WTC11 (cell line): ENCODE results near the gene GRIN2A.

Experiments
- CTCF ChIP-seq: fragments of 200-600 bp; IDR thresholded peaks from 2 replicates; pipeline ENCODE4 v1.8.0; 2022; ENCODE audit warnings: antibody characterized with exemption
- RELA ChIP-seq: sonication (generic); formaldehyde crosslinking; IDR thresholded peaks from 2 replicates; pipeline ENCODE4 v1.8.1; 2022; ENCODE audit warnings: missing genetic modification reagents, mild to moderate bottlenecking, borderline replicate concordance
- TF ChIP-seq, protein P1 (sequence below): fragments of 250-450 bp; sonication (Bioruptor Pico); IDR thresholded peaks from 2 replicates; pipeline ENCODE4 v1.9.0; 2021; ENCODE audit warnings: moderate library complexity, mild to moderate bottlenecking, inconsistent platforms, borderline replicate concordance

DNA sequence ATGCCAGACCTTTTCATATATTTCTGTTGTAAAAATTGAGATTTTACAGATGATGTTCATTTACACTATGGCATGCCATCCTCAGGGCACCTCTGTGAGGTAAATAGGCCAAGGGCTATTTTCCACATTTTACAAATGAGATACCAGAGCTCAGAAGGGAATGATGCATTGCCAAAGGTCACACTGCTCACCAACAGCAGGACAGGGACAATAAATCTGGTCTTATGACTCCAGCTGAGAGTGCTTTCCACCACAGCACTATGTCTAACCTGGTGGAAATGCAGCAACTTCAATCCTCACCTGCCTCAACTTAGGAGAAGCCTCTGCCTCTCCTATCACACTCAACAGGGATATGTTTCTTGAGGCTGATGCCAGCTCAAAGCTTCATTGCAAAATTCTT lies 40.6 kb downstream of the GRIN2A start:
- no peak for TF ChIP-seq CTCF
- TF ChIP-seq, protein P1, sequence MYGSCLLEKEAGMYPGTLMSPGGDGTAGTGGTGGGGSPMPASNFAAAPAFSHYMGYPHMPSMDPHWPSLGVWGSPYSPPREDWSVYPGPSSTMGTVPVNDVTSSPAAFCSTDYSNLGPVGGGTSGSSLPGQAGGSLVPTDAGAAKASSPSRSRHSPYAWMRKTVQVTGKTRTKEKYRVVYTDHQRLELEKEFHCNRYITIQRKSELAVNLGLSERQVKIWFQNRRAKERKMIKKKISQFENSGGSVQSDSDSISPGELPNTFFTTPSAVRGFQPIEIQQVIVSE (CRISPR knock-in tag), result no peak
- TF ChIP-seq RELA (CRISPR knock-in tag), result no peak
